HAP-1 (cell line): ENCODE measurements around the gene IL2RA.
"Not testable (repeated sequence)": the region's sequence is repeated elsewhere in the genome, so short reads cannot be mapped to it uniquely, and the experiment has no call there.

Source experiments
- DNase-seq, 2 experiments: peaks; one replicate each; pipeline ENCODE4 v3.0.0-alpha.2; 2016 to 2020; ENCODE audit warnings: low spot score in 2 of 2
- H3K27me3 ChIP-seq: fragments of 250-450 bp; sonication (Bioruptor Pico); 2 replicates; pipeline ENCODE4 v1.5.1; 2020; ENCODE audit warnings: low read depth, mild to moderate bottlenecking, moderate library complexity
- H3K36me3 ChIP-seq: fragments of 250-450 bp; sonication (Bioruptor Pico); replicated peaks from 2 replicates; pipeline ENCODE4 v1.5.1; 2020; ENCODE audit warnings: mild to moderate bottlenecking
- H3K4me1 ChIP-seq: fragments of 250-450 bp; sonication (Bioruptor Pico); 2 replicates; pipeline ENCODE4 v1.5.1; 2020; ENCODE audit warnings: mild to moderate bottlenecking
- H3K4me3 ChIP-seq: fragments of 250-450 bp; sonication (Bioruptor Pico); 2 replicates; pipeline ENCODE4 v1.5.1; 2020; ENCODE audit warnings: mild to moderate bottlenecking, moderate library complexity
- H3K9me3 ChIP-seq: fragments of 250-450 bp; sonication (Bioruptor Pico); 2 replicates; pipeline ENCODE4 v1.5.1; 2020; ENCODE audit warnings: mild to moderate bottlenecking, moderate library complexity
- in situ Hi-C: fragments of 300-500 bp; cut with MboI; formaldehyde crosslinking; loops from 3 replicates; pipeline ENCODE4 v1.14.3; 2020; ENCODE audit warnings: low sequenced_read_pairs, inconsistent platforms, mixed read lengths

IL2RA gene

GRCh38 chr10:6046773-6047611 lies 15.2 kb downstream of the IL2RA start:
- no peaks in the 10 kb centered on the region for H3K36me3 ChIP-seq
- in situ Hi-C loops: no loop called here
- peaks cover 20% of the 10 kb centered on the region; the same call in 1 of the 2 replicates for H3K27me3 ChIP-seq
- no peaks in the 10 kb centered on the region for H3K4me1 ChIP-seq
- no peak overlapping the region for H3K4me3 ChIP-seq
- DNase-seq: no peak
- no peaks in the 10 kb centered on the region for H3K9me3 ChIP-seq

GRCh38 chr10:6045878-6046772 lies 16.0 kb downstream of the IL2RA start:
- DNase-seq: no peak
- no peaks in the 10 kb centered on the region for H3K36me3 ChIP-seq
- H3K4me3 ChIP-seq: no peak overlapping the region
- peaks cover 18% of the 10 kb centered on the region; the same call in 1 of the 2 replicates for H3K27me3 ChIP-seq
- in situ Hi-C loops: no loop called here
- H3K9me3 ChIP-seq: no peaks in the 10 kb centered on the region
- H3K4me1 ChIP-seq: no peaks in the 10 kb centered on the region

- H3K27me3 ChIP-seq: peaks cover 16% of the 10 kb centered on the region; the same call in 1 of the 2 replicates
- H3K4me3 ChIP-seq: no peak overlapping the region
- H3K36me3 ChIP-seq: no peaks in the 10 kb centered on the region
- H3K4me1 ChIP-seq: no peaks in the 10 kb centered on the region
- DNase-seq: no peak
- in situ Hi-C loops: no loop called here
- H3K9me3 ChIP-seq: no peaks in the 10 kb centered on the region
Measured at GRCh38 chr10:6045314-6045848, 16.8 kb downstream of the IL2RA start.

- H3K4me1 ChIP-seq: no peaks in the 10 kb centered on the region
- no peak for DNase-seq
- no peak overlapping the region for H3K4me3 ChIP-seq
- H3K27me3 ChIP-seq: peaks cover 16% of the 10 kb centered on the region; the same call in 1 of the 2 replicates
- no peaks in the 10 kb centered on the region for H3K36me3 ChIP-seq
- in situ Hi-C loops: no loop called here
- H3K9me3 ChIP-seq: no peaks in the 10 kb centered on the region
Measured at GRCh38 chr10:6044751-6045313, 17.3 kb downstream of the IL2RA start.

GRCh38 chr10:6044060-6044459 lies 18.1 kb downstream of the IL2RA start:
- DNase-seq: no peak
- Histone ChIP-seq H3K9me3 (no peaks in the 10 kb centered on the region), H3K36me3 (no peaks in the 10 kb centered on the region), H3K4me3 (no peak overlapping the region), H3K4me1 (no peaks in the 10 kb centered on the region), H3K27me3 (peaks cover 13% of the 10 kb centered on the region; the same call in 1 of the 2 replicates)
- in situ Hi-C loops: no loop called here

- DNase-seq, H3K36me3 ChIP-seq, H3K4me3 ChIP-seq, H3K4me1 ChIP-seq, H3K9me3 ChIP-seq, in situ Hi-C loops: not testable (repeated sequence)
- peaks cover 13% of the 10 kb centered on the region; the same call in 1 of the 2 replicates for H3K27me3 ChIP-seq
Measured at GRCh38 chr10:6043377-6043776, 18.8 kb downstream of the IL2RA start.

- in situ Hi-C loops: no loop called here
- Histone ChIP-seq H3K9me3 (no peaks in the 10 kb centered on the region), H3K4me1 (no peaks in the 10 kb centered on the region), H3K27me3 (peaks cover 13% of the 10 kb centered on the region; the same call in 1 of the 2 replicates), H3K4me3 (no peak overlapping the region), H3K36me3 (no peaks in the 10 kb centered on the region)
- DNase-seq: no peak
Measured at GRCh38 chr10:6040205-6040604, 22.0 kb downstream of the IL2RA start.

- no peaks in the 10 kb centered on the region for H3K36me3 ChIP-seq
- no peaks in the 10 kb centered on the region for H3K4me1 ChIP-seq
- peaks cover 9% of the 10 kb centered on the region; the same call in 1 of the 2 replicates for H3K27me3 ChIP-seq
- H3K4me3 ChIP-seq: no peak overlapping the region
- in situ Hi-C loops: no loop called here
- no peak for DNase-seq
- no peaks in the 10 kb centered on the region for H3K9me3 ChIP-seq
Measured at GRCh38 chr10:6039711-6040110, 22.5 kb downstream of the IL2RA start.

- no peak for DNase-seq
- in situ Hi-C loops: no loop called here
- H3K36me3 ChIP-seq: no peaks in the 10 kb centered on the region
- 0 out of 2 replicates have a peak, but pooled peaks cover 10% of the 10 kb centered on the region for H3K27me3 ChIP-seq
- no peaks in the 10 kb centered on the region for H3K4me1 ChIP-seq
- no peak overlapping the region for H3K4me3 ChIP-seq
- no peaks in the 10 kb centered on the region; the same call in 1 of the 2 replicates for H3K9me3 ChIP-seq
Measured at GRCh38 chr10:6038071-6038631, 24.0 kb downstream of the IL2RA start.

- Histone ChIP-seq H3K27me3 (peaks cover 9% of the 10 kb centered on the region; the same call in 1 of the 2 replicates), H3K36me3 (no peaks in the 10 kb centered on the region), H3K4me1 (no peaks in the 10 kb centered on the region), H3K9me3 (no peaks in the 10 kb centered on the region; the same call in 1 of the 2 replicates), H3K4me3 (no peak overlapping the region)
- no peak for DNase-seq
- in situ Hi-C loops: no loop called here
Measured at GRCh38 chr10:6037422-6037821, 24.7 kb downstream of the IL2RA start.

GRCh38 chr10:6036861-6037321 lies 25.3 kb downstream of the IL2RA start:
- in situ Hi-C loops: no loop called here
- Histone ChIP-seq H3K4me1 (no peaks in the 10 kb centered on the region), H3K36me3 (no peaks in the 10 kb centered on the region), H3K9me3 (no peaks in the 10 kb centered on the region; the same call in 1 of the 2 replicates), H3K4me3 (no peak overlapping the region), H3K27me3 (peaks cover 9% of the 10 kb centered on the region; the same call in 1 of the 2 replicates)
- DNase-seq: no peak

- no peaks in the 10 kb centered on the region for H3K36me3 ChIP-seq
- H3K4me1 ChIP-seq: no peaks in the 10 kb centered on the region
- no peak for DNase-seq
- in situ Hi-C loops: no loop called here
- H3K9me3 ChIP-seq: no peaks in the 10 kb centered on the region; the same call in 1 of the 2 replicates
- H3K27me3 ChIP-seq: peaks cover 9% of the 10 kb centered on the region; the same call in 1 of the 2 replicates
- H3K4me3 ChIP-seq: no peak overlapping the region
Measured at GRCh38 chr10:6035931-6036575, 26.1 kb downstream of the IL2RA start.
